IPS-15b (cell line): Measurements from ENCODE around the gene COG1.
A peak's percentile ranks its signal among the peaks of the same experiment; 100 is the strongest.

Experiments used
- H3K27me3 ChIP-seq: one replicate; pipeline ENCODE4 v1.6.1; 2013; ENCODE audit warnings: low read length; ENCODE audit not compliant: control insufficient read depth, insufficient read depth
- H3K36me3 ChIP-seq: one replicate; pipeline ENCODE4 v1.6.1; 2013; ENCODE audit warnings: low read length; ENCODE audit not compliant: control insufficient read depth, insufficient read depth
- H3K4me1 ChIP-seq: one replicate; pipeline ENCODE4 v1.6.1; 2013; ENCODE audit warnings: mild to moderate bottlenecking, low read length; ENCODE audit not compliant: control insufficient read depth, insufficient read depth
- H3K4me3 ChIP-seq: one replicate; pipeline ENCODE4 v1.5.1; 2013; ENCODE audit warnings: low read depth, low read length
- H3K9ac ChIP-seq: one replicate; pipeline ENCODE4 v1.6.1; 2013; ENCODE audit warnings: low read depth, mild to moderate bottlenecking, low read length
- H3K9me3 ChIP-seq: one replicate; pipeline ENCODE4 v1.6.1; 2013; ENCODE audit warnings: mild to moderate bottlenecking, low read length; ENCODE audit not compliant: control insufficient read depth, insufficient read depth

Gene COG1

DNA sequence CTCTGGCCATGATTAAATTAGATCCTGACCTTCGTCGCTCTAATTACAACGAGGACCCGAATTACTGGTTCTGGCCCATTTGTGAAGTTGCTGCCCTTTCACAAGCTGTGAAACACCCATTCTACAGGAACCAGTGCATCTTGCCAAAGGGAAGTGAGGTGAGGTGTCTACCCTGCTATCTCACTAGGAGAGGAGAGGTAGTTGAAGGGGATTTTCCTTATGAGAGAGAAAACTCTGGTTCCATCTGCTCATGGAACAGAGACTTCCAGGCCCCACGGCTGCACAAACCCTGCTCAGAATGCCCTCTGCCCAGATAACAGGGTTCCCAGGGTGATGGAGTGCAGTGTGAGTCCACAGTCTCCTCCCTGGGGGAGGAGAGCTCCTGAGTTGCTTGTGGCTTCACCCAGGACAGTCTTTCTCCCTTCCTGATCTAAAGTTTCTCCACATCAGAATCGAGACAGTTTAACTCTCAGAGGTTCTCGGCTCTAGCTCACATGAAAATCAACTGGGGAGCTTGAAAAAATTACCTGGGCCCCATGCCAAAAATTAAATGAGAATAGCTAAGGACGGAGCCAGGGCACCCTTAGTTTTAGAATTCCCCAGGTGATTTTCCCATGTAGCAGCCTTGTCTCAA is 35.9 kb upstream of the COG1 start:
- Histone ChIP-seq H3K27me3 (peaks cover 3% of the 10 kb centered on the region), H3K9ac (no peak overlapping the region), H3K36me3 (no peaks in the 10 kb centered on the region), H3K9me3 (no peaks in the 10 kb centered on the region), H3K4me1 (peaks cover 10% of the 10 kb centered on the region), H3K4me3 (no peak overlapping the region)

DNA sequence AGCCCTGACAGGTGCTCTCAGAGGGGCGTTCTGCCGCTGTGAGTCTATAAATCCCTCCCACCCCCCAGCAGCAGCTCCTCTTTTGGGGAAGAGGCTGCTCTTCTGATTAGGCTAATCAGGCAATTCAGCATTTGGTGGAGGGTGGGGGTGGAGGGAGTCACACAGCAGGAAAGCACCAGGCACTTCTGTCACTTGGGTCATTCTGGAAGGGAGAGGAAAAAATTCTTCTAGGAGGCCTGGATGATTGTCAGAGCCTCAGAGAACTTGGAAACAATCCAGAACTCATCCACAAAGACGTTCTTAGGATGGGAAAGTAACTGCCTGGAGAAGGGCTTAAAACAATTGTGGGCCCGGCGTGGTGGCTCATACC is 35.3 kb upstream of the COG1 start:
- H3K9me3 ChIP-seq: no peaks in the 10 kb centered on the region
- no peaks in the 10 kb centered on the region for H3K36me3 ChIP-seq
- H3K27me3 ChIP-seq: peaks cover 3% of the 10 kb centered on the region
- no peak overlapping the region for H3K4me3 ChIP-seq
- H3K9ac ChIP-seq: no peak overlapping the region
- H3K4me1 ChIP-seq: peaks cover 10% of the 10 kb centered on the region

DNA sequence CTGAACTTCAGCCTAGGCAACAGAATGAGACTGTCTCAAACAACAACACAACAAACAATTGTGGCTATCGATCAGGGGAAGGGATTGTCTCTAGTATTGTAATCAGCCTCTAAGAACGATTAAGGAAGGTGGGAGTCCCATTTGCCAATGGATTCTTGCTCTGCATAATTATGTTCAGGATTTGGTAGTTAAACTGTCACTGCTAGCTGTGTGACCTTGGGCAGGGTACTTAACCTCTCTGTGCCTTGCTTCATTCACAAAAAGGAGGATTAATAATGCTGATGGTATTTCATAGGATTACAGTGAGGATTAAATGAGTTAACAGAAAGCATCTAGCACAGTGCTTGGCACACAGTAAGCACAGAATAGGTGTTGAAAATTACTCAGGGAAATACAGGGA is 34.7 kb upstream of the COG1 start:
- Histone ChIP-seq H3K9me3 (no peaks in the 10 kb centered on the region), H3K27me3 (peaks cover 9% of the 10 kb centered on the region), H3K36me3 (no peaks in the 10 kb centered on the region), H3K9ac (no peak overlapping the region), H3K4me1 (peaks cover 10% of the 10 kb centered on the region), H3K4me3 (no peak overlapping the region)

DNA sequence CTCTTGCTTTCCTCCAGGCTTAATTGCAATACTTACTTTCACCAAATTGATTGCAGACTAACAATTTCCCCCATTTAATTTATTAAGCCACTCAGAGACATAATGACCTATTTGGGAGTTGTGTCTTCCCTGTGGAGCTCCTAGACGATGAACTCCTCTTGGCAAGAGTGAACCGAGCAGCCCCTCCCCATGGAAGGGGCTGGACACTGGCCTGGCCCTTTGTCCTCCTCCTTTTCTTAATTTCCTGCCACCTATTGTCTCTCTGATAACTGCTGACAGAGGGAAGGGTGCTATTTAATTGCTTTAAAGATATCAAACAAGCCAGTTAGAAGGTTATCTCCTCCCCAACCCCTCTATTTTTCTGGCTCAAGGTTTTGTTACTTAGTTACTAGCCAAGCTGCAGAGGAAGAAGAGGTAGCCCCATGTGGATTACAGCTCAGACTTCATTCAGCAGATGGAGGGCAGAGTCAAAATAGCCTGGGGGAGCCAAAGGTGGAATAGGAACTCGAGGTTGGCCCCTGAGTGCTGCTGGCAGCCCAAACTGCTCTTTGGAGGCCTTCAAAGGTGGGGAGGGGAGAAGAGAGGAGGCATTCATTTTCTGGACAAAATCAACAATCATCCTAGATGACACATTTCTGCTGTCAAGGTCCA is 31.8 kb upstream of the COG1 start:
- Histone ChIP-seq H3K9me3 (no peaks in the 10 kb centered on the region), H3K36me3 (no peaks in the 10 kb centered on the region), H3K9ac (no peak overlapping the region), H3K27me3 (peaks cover 31% of the 10 kb centered on the region), H3K4me3 (no peak overlapping the region), H3K4me1 (peaks cover 3% of the 10 kb centered on the region)

DNA sequence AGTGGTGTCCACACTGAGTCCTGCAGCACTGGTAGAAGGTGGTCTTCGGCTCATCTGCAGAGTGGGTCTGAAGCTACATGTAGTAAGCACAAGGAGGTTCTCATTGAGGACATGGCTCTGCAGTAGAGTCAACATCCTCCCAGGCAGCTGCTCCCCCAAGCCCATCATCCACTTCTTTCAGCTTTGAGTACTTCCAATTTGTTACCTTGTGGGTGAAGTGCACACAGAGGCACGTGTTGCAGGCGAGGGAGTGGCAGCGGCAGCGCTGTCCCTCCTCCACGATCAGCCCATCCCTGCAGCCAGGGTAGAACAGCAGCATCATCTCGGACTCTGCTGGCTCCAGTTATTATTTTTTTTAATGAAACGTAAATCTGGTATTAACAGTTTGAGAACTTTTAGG is 29.8 kb upstream of the COG1 start:
- H3K27me3 ChIP-seq: peaks cover 50% of the 10 kb centered on the region
- H3K9me3 ChIP-seq: no peaks in the 10 kb centered on the region
- H3K4me1 ChIP-seq: peaks cover 6% of the 10 kb centered on the region
- no peak overlapping the region for H3K4me3 ChIP-seq
- no peak overlapping the region for H3K9ac ChIP-seq
- H3K36me3 ChIP-seq: no peaks in the 10 kb centered on the region

DNA sequence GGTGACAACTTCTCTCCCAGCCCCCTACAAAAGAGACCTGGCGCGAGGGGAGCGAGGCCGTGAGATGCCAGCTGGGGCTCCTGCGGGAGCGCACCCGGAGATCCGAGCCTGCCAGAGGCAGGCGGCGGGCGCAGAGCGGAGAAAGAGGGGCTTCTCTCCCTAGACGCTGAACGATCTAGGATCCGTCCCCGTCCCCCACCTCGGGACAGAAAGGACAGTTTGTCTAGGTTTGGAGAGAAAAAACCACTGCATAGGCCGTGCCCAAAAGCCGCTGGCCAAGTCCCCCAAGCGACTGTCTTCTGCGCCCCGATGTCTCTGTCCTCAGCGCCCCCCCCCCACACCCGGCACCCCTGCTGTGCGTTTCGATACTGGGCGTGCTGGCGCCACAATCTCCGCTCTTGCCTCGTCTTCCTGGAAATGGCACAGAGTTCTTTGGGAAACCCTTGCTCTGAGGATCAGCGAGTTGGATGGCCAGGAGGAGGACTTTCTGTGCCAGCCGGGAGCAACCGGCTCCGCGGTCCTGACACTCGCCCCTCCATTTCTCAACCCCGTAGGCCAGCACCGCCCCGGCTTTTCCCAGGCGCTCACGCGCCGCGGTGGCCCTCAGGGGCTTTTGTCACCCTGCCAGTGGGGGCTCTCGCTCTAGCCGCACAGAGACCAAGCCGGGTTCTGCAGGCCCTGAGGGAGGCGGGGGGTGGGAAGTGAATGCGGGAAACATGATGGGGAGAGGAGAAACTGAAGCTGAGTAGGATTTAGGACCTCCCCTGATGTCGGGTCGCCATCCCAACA is 27.0 kb upstream of the COG1 start:
- Histone ChIP-seq H3K4me3 (peak overlapping the region; percentile 92), H3K4me1 (peaks cover 6% of the 10 kb centered on the region), H3K27me3 (peaks cover 50% of the 10 kb centered on the region), H3K36me3 (no peaks in the 10 kb centered on the region), H3K9me3 (peaks cover 4% of the 10 kb centered on the region), H3K9ac (peak overlapping the region; percentile 37)

DNA sequence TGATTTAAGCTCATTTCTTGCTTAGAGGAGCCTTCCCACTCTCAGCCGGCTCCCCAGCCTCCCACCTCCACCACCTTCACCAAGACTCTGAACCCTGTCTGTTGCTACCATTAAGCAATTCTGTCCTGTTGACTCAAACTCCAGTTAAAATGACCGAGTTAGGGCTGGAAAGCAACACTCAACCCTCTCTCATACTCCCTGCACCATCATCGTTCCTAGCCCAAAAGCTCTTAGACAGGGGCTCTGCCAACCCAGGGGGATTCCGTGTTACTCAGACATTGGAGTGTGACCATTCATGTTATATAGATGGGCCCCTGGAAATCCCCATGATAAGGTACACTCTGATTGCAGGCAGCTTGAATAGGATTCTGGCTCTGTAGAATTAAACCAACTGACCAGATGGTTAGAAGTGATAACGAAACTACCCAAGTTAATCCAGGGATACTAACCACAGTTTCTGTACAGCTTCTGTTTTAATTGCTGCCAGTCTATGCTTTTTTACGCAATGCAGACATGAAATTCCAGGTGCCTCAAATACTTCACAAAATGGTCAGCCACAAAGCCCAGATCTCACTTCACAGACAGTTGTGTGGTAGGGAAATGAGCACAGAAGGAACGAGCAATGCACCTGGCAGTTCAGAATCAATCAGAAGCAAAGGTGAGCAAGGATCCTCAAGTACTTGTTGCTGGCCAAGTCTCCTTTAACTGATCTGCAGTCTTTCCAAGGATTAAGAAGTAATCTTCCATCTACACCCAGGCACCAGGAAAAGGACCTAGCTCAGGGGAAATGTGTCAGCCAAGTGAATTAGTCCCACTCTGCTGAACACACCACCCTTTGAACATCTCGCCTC is 25.9 kb upstream of the COG1 start:
- H3K9me3 ChIP-seq: peaks cover 4% of the 10 kb centered on the region
- H3K4me3 ChIP-seq: peak overlapping the region; percentile 92
- peaks cover 7% of the 10 kb centered on the region for H3K4me1 ChIP-seq
- no peak overlapping the region for H3K9ac ChIP-seq
- no peaks in the 10 kb centered on the region for H3K36me3 ChIP-seq
- H3K27me3 ChIP-seq: peaks cover 48% of the 10 kb centered on the region

DNA sequence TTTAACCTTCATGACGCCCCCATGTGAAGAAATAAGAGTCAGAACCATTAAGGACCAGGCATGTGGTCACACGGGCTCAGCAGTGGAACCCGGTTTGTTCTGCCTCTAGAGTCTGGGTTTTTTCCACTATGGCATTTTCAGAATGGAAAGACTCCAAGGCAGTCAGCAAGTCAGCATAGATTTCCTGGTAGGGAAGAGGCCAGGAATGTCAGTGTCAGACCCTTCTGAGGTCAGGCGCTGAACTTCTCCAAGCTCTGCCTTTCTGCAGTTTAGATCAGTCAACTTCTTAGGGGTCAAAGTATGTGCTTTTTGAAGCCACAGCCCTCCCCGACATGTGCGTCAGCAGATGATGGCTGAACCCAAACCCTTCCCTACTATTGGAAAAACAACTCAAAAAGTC is 24.2 kb upstream of the COG1 start:
- Histone ChIP-seq H3K4me1 (peaks cover 10% of the 10 kb centered on the region), H3K27me3 (peaks cover 35% of the 10 kb centered on the region), H3K4me3 (no peak overlapping the region), H3K9ac (no peak overlapping the region), H3K9me3 (peaks cover 4% of the 10 kb centered on the region), H3K36me3 (no peaks in the 10 kb centered on the region)

DNA sequence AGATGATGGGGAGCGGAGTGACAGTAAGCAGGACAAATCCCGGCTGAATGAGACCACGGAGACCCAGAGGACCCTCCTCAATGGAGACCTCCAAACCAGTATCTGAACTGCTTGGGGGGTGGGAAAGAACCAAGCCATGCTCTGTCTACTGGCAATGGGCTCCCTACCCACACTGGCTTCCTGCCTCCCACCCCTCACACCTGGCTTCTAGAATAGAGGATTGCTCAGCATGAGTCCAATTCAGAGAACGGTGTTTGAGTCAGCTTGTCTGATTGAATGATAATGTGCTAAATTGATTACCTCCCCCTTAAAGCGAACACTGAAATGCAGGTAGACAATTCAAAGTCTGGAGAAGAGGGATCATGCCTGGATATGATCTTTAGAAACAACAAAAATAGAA is 22.5 kb upstream of the COG1 start:
- H3K27me3 ChIP-seq: peaks cover 26% of the 10 kb centered on the region
- peaks cover 8% of the 10 kb centered on the region for H3K4me1 ChIP-seq
- no peak overlapping the region for H3K9ac ChIP-seq
- peaks cover 4% of the 10 kb centered on the region for H3K9me3 ChIP-seq
- no peak overlapping the region for H3K4me3 ChIP-seq
- H3K36me3 ChIP-seq: no peaks in the 10 kb centered on the region

DNA sequence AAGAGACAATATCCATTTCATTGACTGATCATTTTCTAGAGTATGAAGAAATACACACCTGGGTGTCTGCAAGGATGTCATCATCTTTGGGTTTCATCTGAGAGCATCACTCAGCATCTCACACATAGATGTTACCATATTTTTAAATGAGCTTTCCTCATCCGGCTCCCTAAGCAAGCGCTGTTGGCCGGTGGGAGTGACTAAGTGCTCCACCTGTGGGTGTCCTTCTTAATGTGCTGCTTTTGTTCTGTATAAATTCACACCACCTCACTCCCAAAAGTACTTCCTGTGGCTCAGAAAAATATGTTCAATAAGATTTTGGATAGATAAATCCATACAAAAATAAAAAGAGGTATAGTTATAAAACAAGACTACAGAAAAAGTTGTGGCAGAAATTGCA is 20.6 kb upstream of the COG1 start:
- H3K9me3 ChIP-seq: peaks cover 4% of the 10 kb centered on the region
- no peaks in the 10 kb centered on the region for H3K36me3 ChIP-seq
- H3K27me3 ChIP-seq: peaks cover 7% of the 10 kb centered on the region
- no peak overlapping the region for H3K4me3 ChIP-seq
- H3K9ac ChIP-seq: no peak overlapping the region
- peaks cover 4% of the 10 kb centered on the region for H3K4me1 ChIP-seq

DNA sequence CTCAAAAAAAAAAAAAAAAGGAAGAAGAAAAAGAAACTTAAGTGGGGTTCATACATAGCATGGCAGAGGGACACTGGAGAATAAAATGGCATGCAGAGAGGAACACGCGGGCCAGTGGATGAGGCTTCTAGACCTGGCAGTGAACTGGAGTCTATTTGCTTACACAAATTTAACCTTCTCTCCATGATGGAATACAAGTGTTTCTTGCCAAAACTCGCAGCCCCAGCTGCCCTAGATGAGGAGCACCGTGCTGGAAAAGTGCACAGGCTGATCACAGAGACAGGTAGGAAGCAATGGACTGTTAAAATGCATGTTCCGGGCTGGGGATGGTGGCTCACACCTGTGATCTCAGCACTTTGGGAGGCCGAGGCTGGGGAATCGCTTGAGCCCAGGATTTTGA is 18.7 kb upstream of the COG1 start:
- H3K9ac ChIP-seq: no peak overlapping the region
- no peak overlapping the region for H3K4me3 ChIP-seq
- H3K9me3 ChIP-seq: peaks cover 4% of the 10 kb centered on the region
- no peaks in the 10 kb centered on the region for H3K27me3 ChIP-seq
- peaks cover 4% of the 10 kb centered on the region for H3K4me1 ChIP-seq
- no peaks in the 10 kb centered on the region for H3K36me3 ChIP-seq
